ENCODE measurements around the gene CCDC159.

Gene CCDC159

GRCh38 chr19:11397089-11397610, 50.8 kb downstream of the CCDC159 start:
- no peak for DNase-seq

GRCh38 chr19:11399667-11400066, 53.3 kb downstream of the CCDC159 start:
- DNase-seq = no peak

GRCh38 chr19:11400798-11401197, 54.5 kb downstream of the CCDC159 start:
- no peak for DNase-seq

- no peak for DNase-seq
Observed at GRCh38 chr19:11401808-11402543, 55.7 kb downstream of the CCDC159 start.
